Body of pancreas (tissue), 4 donors: ENCODE measurements around the gene COX7A1. TPM values are rescaled to one million over a fixed set of nuclear protein-coding genes. Genes with fewer than 3 reads are reported as not detected.

Experiments used
- ATAC-seq: fragments of 150-250 bp; one replicate; pipeline ENCODE4 v1.9.1; 2016
- DNase-seq, 4 donors: peaks; one replicate each; pipeline ENCODE4 v3.0.0-alpha.2; 2019
- H3K27ac ChIP-seq, 4 donors: fragments of 200-600 bp; sonication (generic); 1 replicate in 3 of 4; 2 replicates in 1 of 4; pipeline versions ENCODE4 v1.5.1 to v1.6.1; 2016 to 2019; ENCODE audit warnings: mild to moderate bottlenecking in 1 of 4, mixed read lengths in 1 of 4, moderate library complexity in 1 of 4
- H3K27me3 ChIP-seq, 2 donors: fragments of 200-600 bp; sonication (generic); one replicate each; pipeline ENCODE4 v1.6.0; 2016; ENCODE audit warnings: mild to moderate bottlenecking in 1 of 2
- H3K36me3 ChIP-seq, 2 donors: fragments of 200-600 bp; sonication (generic); replicated peaks in 1 of 2; 2 replicates each; pipeline ENCODE4 v1.5.1; 2016; ENCODE audit warnings: low read depth in 2 of 2; ENCODE audit not compliant: insufficient read depth in 1 of 2
- H3K4me1 ChIP-seq: fragments of 200-600 bp; sonication (generic); one replicate; pipeline ENCODE4 v1.6.0; 2016
- H3K4me3 ChIP-seq, 2 donors: fragments of 200-600 bp; sonication (generic); 1 replicate in 1 of 2; 2 replicates in 1 of 2; pipeline ENCODE4 v1.5.1; 2016 to 2019
- H3K9me3 ChIP-seq, 3 donors: fragments of 200-600 bp; sonication (generic); 1 replicate in 2 of 3; 2 replicates in 1 of 3; pipeline ENCODE4 v1.5.1; 2016
- CTCF ChIP-seq, 7 experiments: fragments of 450-650 bp in 4 of 7; fragments of 200-600 bp in 3 of 7; sonication (generic) in 3 of 7; IDR thresholded peaks; one replicate each; pipeline ENCODE4 v1.5.1; 2016 to 2019; ENCODE audit warnings: antibody characterized with exemption in 7 of 7
- POLR2A ChIP-seq, 3 donors: fragments of 450-650 bp; IDR thresholded peaks; one replicate each; pipeline ENCODE4 v1.6.1; 2016; ENCODE audit warnings: antibody characterized with exemption in 3 of 3, mild to moderate bottlenecking in 2 of 3
- WGBS, 2 donors: methylation state at CpG; one replicate each; pipeline ENCODE4 v1.1.5; 2017; 5-methylcytosine and 5-hydroxymethylcytosine counted together
- intact Hi-C: fragments of 100-400 bp; cut with DNase I; formaldehyde crosslinking; loops from one replicate; pipeline ENCODE4 v1.15.1; 2023
- total RNA-seq, 2 donors: library from RNA; depleted of rRNA; stranded (reverse); fragments of >200 nt; gene quantifications; one replicate each; pipeline ENCODE4 v1.1.0, GENCODE V29; 2016

COX7A1 gene
- total RNA-seq, 2 donors from 2014 or later, result 1.6 to 29.0 TPM

GRCh38 chr19:36169084-36169760 lies 17.0 kb upstream of the COX7A1 start:
- DNase-seq (peak in 2 of 4 donors; percentile 16 to 25), ATAC-seq (peak; percentile 61)
- H3K27me3 ChIP-seq, result no peaks in the 10 kb centered on the region
- no peaks in the 10 kb centered on the region for H3K36me3 ChIP-seq
- H3K4me1 ChIP-seq, result peaks cover 13% of the 10 kb centered on the region
- no peaks in the 10 kb centered on the region for H3K9me3 ChIP-seq
- no peak overlapping the region for H3K4me3 ChIP-seq
- intact Hi-C loops, result no loop called here
- WGBS, 2 donors, result 26 to 33% methylated on average over 9 of the region's 9 CpGs
- TF ChIP-seq CTCF (IDR thresholded peaks at IDR 0.05) (no peak), POLR2A (IDR thresholded peaks at IDR 0.05) (no peak)
- peak overlapping the region in 2 of 4 donors; percentile 51 to 53 for H3K27ac ChIP-seq

- H3K27ac ChIP-seq, result no peak overlapping the region
- intact Hi-C loops, result no loop called here
Observed at GRCh38 chr19:36163813-36164212, 11.6 kb upstream of the COX7A1 start.

GRCh38 chr19:36160821-36161596 lies 8.8 kb upstream of the COX7A1 start:
- WGBS, 2 donors, result 88 to 89% methylated on average over 7 of the region's 7 CpGs
- no peak overlapping the region for H3K4me3 ChIP-seq
- H3K27ac ChIP-seq, result no peak overlapping the region
- no peaks in the 10 kb centered on the region for H3K27me3 ChIP-seq
- H3K36me3 ChIP-seq, result no peaks in the 10 kb centered on the region
- H3K4me1 ChIP-seq, result no peaks in the 10 kb centered on the region
- ATAC-seq, result no peak
- intact Hi-C loops, result no loop called here
- TF ChIP-seq CTCF (IDR thresholded peaks at IDR 0.05) (no peak), POLR2A (IDR thresholded peaks at IDR 0.05) (no peak)
- no peaks in the 10 kb centered on the region for H3K9me3 ChIP-seq
- no peak for DNase-seq

More at GRCh38 chr19:36163813-36164212, 11.6 kb upstream of the COX7A1 start:
- TF ChIP-seq POLR2A (IDR thresholded peaks at IDR 0.05), result no peak
- TF ChIP-seq CTCF (IDR thresholded peaks at IDR 0.05), result no peak
- H3K9me3 ChIP-seq, result no peaks in the 10 kb centered on the region
- H3K36me3 ChIP-seq, result no peaks in the 10 kb centered on the region
- no peak overlapping the region for H3K4me3 ChIP-seq
- peaks cover 3% of the 10 kb centered on the region for H3K4me1 ChIP-seq
- no peaks in the 10 kb centered on the region for H3K27me3 ChIP-seq
- WGBS, 2 donors, result 93 to 94% methylated on average over 12 of the region's 12 CpGs
- ATAC-seq (no peak), DNase-seq (no peak)

- Histone ChIP-seq H3K27ac (peak overlapping the region in 3 of 4 donors; percentile 68 to 80 (median 78)), H3K4me3 (no peak overlapping the region), H3K9me3 (no peaks in the 10 kb centered on the region), H3K27me3 (no peaks in the 10 kb centered on the region), H3K4me1 (peaks cover 4% of the 10 kb centered on the region), H3K36me3 (peaks cover 4 to 13% of the 10 kb centered on the region in 2 donors)
- intact Hi-C loops, result no loop called here
- WGBS, 2 donors, result 96% methylated on average over 10 of the region's 10 CpGs
- TF ChIP-seq CTCF (IDR thresholded peaks at IDR 0.05) (no peak), POLR2A (IDR thresholded peaks at IDR 0.05) (no peak)
- DNase-seq, result no peak
- no peak for ATAC-seq
Observed at GRCh38 chr19:36153126-36153525, 879 bp upstream of the COX7A1 start.
